ENCODE data around the gene TGFB1. TPM values are rescaled to one million over a fixed set of nuclear protein-coding genes. Genes with fewer than 3 reads are reported as not detected.

The TGFB1 gene
- total RNA-seq = 125 and 126 TPM in 2 replicates

DNA sequence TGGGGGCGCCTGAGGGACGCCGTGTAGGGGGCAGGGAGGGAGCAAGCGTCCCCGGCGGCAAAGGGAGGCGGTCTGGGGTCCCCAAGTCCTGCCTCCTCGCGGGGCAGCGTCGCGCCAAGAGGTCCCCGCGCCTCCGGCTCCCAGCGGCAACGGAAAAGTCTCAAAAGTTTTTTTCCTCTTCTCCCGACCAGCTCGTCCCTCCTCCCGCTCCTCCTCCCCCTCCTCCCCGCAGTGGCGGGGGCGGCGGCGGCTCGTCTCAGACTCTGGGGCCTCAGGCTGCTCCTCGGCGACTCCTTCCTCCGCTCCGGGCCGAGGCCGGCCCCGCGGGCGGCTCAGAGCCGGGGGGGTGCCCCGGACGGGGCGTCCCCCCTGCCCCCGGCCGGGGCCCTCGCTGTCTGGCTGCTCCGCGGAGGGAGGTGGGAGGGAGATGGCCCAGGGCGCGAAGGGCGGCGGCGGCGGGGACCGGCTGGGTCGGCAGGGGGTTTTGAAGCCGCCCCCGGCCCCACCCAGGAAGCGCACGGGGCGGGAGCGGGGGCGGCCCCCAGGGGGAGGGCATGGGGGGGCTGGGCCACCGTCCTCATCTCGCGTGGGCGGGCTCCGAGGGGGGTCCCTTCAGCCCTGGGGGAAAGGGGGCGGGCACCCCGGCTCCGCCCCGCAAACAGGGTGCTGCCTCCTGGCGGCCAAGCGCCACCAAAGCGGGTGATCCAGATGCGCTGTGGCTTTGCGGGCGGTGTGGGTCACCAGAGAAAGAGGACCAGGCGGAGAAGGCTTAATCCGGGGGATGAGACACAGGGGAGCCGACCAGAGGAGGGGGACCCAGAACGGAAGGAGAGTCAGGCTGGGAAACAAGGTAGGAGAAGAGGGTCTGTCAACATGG is at the start of gene TGFB1:
Gene TGFB1 (minus strand): TSS at position 457 of the 877 bp plus-strand sequence. CDS start 878 bp downstream, outside the sequence.
- Mint-ChIP-seq H3K9me3 (no peaks in the 10 kb centered on the region), H3K27ac (peak within 1 kb of the TSS; percentile 91), H3K4me3 (ENCODE audit: low read depth) (peak within 1 kb of the TSS; percentile 100), H3K36me3 (ENCODE audit: low read depth) (peaks cover 49% of the 10 kb centered on the region), H3K4me1 (ENCODE audit: low read depth) (peaks cover 52% of the 10 kb centered on the region), H3K27me3 (ENCODE audit: low read depth) (no peaks in the 10 kb centered on the region)
- intact Hi-C loops (cut with micrococcal nuclease) = loop anchor here (1.0 kb wide), 1 partner anchor 10 kb away; no protein-coding TSS in a partner anchor
- peak; percentile 90 for DNase-seq (ENCODE audit: low spot score)

DNA sequence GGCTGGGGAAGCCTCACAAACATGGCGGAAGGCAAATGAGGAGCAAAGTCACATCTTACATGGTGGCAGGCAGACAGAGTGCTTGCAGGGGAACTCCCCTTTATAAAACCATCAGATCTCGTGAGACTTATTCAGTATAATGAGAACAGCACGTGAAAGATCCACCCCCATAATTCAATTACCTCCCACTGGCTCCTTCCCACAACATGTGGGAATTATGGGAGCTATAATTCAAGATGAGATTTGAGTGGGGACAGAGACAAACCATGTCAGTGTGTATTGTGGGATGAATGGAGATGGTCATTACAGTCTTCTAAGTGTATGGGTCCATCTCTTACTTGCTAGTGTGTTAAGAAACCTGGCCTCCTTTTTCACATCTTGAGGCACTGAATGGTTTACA is 48.3 kb upstream of the TGFB1 start:
- Mint-ChIP-seq H3K9me3 (no peaks in the 10 kb centered on the region), H3K27me3 (ENCODE audit: low read depth) (no peaks in the 10 kb centered on the region), H3K27ac (no peak overlapping the region), H3K36me3 (ENCODE audit: low read depth) (peaks cover 3% of the 10 kb centered on the region), H3K4me1 (ENCODE audit: low read depth) (peaks cover 15% of the 10 kb centered on the region), H3K4me3 (ENCODE audit: low read depth) (no peak overlapping the region)
- no peak for DNase-seq (ENCODE audit: low spot score)
- intact Hi-C loops (cut with micrococcal nuclease) = no loop called here

DNA sequence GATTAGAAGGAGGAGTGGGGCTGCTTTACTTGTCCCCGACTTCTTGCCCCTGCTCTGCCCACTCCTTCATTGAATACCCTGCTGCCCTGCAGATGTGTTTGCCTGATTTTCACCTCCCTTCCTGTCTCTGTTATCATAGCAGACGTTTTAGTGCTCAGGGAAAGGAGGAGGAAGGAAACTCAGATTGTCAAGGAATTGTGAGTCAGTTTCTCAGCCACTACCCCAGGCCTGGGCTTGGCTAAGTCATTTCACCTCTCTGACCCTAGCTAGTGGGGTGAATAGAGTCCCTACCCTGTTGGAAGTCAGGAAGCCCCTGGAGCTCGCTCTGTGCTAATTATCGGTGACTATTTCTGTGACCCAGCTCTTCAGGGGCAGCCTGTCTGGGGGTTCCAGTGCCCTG is 47.8 kb upstream of the TGFB1 start:
- intact Hi-C loops (cut with micrococcal nuclease) = no loop called here
- H3K4me1 Mint-ChIP-seq (ENCODE audit: low read depth) = peaks cover 16% of the 10 kb centered on the region
- DNase-seq (ENCODE audit: low spot score) = no peak
- H3K9me3 Mint-ChIP-seq = no peaks in the 10 kb centered on the region
- peaks cover 3% of the 10 kb centered on the region for H3K36me3 Mint-ChIP-seq (ENCODE audit: low read depth)
- H3K27me3 Mint-ChIP-seq (ENCODE audit: low read depth) = no peaks in the 10 kb centered on the region
- no peak overlapping the region for H3K27ac Mint-ChIP-seq
- no peak overlapping the region for H3K4me3 Mint-ChIP-seq (ENCODE audit: low read depth)

DNA sequence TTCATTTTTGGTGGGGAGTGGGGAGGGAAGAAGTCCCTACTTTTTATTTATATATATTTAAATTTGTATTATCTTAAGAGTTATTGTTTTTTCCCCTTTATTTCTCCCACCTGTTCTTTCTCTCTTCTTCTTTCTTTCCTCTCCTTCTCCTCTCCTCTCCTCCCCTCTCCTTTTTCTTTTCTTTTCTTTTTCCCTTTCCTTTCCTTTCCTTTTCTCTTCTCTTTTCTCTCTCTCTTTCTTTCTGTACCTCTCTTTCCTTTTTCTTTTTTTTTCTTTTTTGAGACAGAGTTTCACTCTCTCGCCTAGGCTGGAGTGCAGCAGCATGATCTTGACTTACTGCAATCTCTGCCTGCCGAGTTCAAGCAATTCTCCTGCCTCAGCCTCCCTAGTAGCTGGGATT is 45.8 kb upstream of the TGFB1 start:
- intact Hi-C loops (cut with micrococcal nuclease) = no loop called here
- DNase-seq (ENCODE audit: low spot score) = no peak
- no peaks in the 10 kb centered on the region for H3K27me3 Mint-ChIP-seq (ENCODE audit: low read depth)
- H3K9me3 Mint-ChIP-seq = no peaks in the 10 kb centered on the region
- peaks cover 26% of the 10 kb centered on the region for H3K4me1 Mint-ChIP-seq (ENCODE audit: low read depth)
- H3K36me3 Mint-ChIP-seq (ENCODE audit: low read depth) = peaks cover 11% of the 10 kb centered on the region
- no peak overlapping the region for H3K27ac Mint-ChIP-seq
- H3K4me3 Mint-ChIP-seq (ENCODE audit: low read depth) = peak overlapping the region; percentile 69

DNA sequence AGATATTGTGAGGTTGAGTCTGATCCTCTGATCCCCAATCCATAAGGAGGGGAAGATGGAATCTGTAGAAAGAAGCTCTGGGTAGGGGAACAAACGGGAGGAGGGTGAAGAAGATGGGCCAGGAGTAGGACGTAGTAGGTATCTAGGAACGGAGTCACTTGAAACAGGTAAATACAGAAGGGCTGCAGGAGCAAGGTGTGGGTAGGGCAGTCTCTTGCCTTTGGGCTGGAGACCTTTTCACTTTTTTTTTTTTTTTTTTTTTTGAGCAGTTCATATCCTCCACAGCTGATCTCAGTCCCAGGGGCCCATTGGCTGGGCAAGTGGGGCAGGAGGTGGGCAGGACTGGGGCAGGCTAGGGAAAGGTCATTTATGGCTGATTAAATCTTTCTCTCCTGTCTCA is 45.4 kb upstream of the TGFB1 start:
- Mint-ChIP-seq H3K4me1 (ENCODE audit: low read depth) (peaks cover 26% of the 10 kb centered on the region), H3K9me3 (no peaks in the 10 kb centered on the region), H3K27me3 (ENCODE audit: low read depth) (no peaks in the 10 kb centered on the region), H3K36me3 (ENCODE audit: low read depth) (peaks cover 11% of the 10 kb centered on the region), H3K27ac (no peak overlapping the region), H3K4me3 (ENCODE audit: low read depth) (peak overlapping the region; percentile 95)
- DNase-seq (ENCODE audit: low spot score) = no peak
- intact Hi-C loops (cut with micrococcal nuclease) = no loop called here

DNA sequence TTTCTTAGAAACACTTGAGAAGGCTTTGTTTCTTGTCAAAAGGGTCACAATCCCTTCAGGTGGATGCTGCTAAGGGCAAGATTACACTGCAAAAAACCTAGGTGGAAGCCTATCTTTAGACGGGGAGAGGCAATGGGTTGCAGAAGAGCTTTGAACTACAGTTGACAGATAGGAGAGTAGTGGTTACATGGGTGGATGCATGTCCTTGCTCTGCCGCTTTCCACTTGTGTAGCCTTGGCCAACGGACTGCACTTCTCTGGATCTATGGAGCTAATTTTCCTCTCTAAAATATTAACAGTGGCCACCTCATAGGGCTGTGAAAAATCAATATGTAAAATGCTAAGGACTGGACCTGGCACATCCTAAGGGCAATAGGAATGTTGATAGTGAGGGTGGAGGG is 44.9 kb upstream of the TGFB1 start:
- DNase-seq (ENCODE audit: low spot score) = no peak
- intact Hi-C loops (cut with micrococcal nuclease) = no loop called here
- Mint-ChIP-seq H3K4me3 (ENCODE audit: low read depth) (peak overlapping the region; percentile 95), H3K36me3 (ENCODE audit: low read depth) (peaks cover 14% of the 10 kb centered on the region), H3K4me1 (ENCODE audit: low read depth) (peaks cover 26% of the 10 kb centered on the region), H3K27ac (no peak overlapping the region), H3K27me3 (ENCODE audit: low read depth) (no peaks in the 10 kb centered on the region), H3K9me3 (no peaks in the 10 kb centered on the region)

DNA sequence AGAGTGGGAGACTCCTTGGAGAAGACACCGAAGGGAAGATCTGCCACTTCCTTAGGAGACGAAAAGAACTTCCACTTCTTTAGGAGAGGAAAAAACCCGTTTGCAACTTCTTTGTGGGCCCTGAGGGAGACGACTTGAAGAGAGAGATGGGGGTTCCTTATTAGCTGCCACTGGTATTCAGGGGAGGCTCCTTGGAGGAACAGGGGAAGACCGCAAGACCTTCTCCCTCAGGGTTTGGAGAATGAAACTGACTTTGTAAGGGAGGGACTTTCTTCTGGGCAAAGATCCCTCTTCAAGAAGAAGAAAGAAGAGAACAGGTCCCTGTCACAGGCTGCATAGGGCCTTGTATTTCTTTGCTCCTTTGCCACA is 44.3 kb upstream of the TGFB1 start:
- Mint-ChIP-seq H3K27me3 (ENCODE audit: low read depth) (no peaks in the 10 kb centered on the region), H3K36me3 (ENCODE audit: low read depth) (peaks cover 15% of the 10 kb centered on the region), H3K4me3 (ENCODE audit: low read depth) (peak overlapping the region; percentile 95), H3K4me1 (ENCODE audit: low read depth) (peaks cover 26% of the 10 kb centered on the region), H3K9me3 (no peaks in the 10 kb centered on the region), H3K27ac (peak overlapping the region; percentile 99)
- no peak for DNase-seq (ENCODE audit: low spot score)
- intact Hi-C loops (cut with micrococcal nuclease) = no loop called here

DNA sequence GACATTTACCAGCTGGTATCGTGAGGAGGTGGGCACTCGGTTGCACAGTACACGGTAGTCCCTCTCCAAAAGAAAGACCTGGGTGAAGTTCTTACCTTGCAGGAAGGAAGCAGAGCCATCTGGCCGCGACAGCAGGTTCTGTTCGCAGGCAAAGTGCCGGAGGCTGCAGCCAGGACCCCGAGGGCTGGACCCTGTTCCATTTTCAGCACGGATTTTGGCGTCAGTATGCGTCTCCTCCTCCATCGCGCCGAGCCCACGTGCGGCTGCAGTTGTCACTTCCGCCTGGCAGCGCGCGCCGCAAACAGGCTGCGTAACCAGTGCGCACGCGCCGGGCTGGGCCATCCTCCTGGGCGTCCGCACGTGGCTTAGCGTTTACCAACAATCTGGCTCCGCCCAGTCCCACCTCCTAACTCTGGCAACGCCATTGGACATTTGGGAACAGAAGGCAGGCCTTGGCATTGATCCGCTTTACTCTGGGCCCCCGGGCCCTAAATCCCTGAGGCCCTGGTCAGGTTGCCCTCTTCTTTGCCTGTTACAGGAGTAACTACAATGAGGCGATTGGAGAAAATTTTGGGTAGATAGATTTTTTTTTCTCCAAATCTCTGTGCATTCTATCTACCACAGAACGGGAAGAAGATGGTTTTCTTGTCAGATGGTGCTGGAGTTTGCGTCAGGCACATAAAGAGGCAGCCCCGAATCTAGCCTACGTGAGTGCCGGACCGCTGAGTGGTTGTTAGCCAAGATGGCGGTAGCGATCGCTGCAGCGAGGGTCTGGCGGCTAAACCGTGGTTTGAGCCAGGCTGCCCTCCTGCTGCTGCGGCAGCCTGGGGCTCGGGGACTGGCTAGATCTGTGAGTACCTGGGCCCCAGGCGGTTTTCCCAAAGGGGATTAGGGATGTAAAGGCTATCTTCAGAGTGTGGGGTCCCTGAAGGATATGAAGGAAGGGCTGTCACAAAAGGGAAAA is 43.6 kb upstream of the TGFB1 start, which contains the start of the genes BCKDHA and EXOSC5:
Gene BCKDHA (plus strand): TSS at position 733 of the 964 bp plus-strand sequence. CDS start 10 bp downstream, at position 743.
Gene EXOSC5 (minus strand): TSS at position 274 of the 964 bp plus-strand sequence. CDS start 31 bp downstream, at position 243.
- Mint-ChIP-seq H3K9me3 (no peaks in the 10 kb centered on the region), H3K4me1 (ENCODE audit: low read depth) (peaks cover 26% of the 10 kb centered on the region), H3K27me3 (ENCODE audit: low read depth) (no peaks in the 10 kb centered on the region), H3K4me3 (ENCODE audit: low read depth) (peak within 1 kb of the TSS; percentile 95), H3K27ac (peak within 1 kb of the TSS; percentile 99), H3K36me3 (ENCODE audit: low read depth) (peaks cover 18% of the 10 kb centered on the region)
- peak; percentile 99 for DNase-seq (ENCODE audit: low spot score)
- intact Hi-C loops (cut with micrococcal nuclease) = loop anchor here (1.0 kb wide), 3 partner anchors 34 to 133 kb away; partner anchors contain the start of genes DMAC2 and HNRNPUL1

DNA sequence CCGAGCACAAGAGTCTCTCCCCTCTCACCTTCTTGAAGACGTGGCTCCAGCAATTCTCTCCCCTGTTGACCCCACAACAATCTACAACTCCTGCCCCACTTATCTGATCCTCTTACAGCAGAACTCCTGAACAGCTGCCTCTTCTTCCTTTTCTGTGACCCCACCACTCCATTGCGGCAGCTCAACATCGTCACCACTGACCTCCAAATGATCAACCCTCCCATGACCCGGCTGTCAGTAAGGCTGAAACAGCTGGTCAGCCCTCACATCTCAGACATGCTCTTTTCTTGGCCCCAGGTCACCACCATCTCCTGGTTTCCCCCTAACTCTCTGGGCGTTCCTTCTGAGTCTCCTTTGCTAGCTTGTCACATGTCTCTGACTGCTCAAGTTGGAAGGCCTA is 41.6 kb upstream of the TGFB1 start:
- Mint-ChIP-seq H3K27ac (peak overlapping the region; percentile 2), H3K4me3 (ENCODE audit: low read depth) (peak overlapping the region; percentile 95), H3K9me3 (no peaks in the 10 kb centered on the region), H3K27me3 (ENCODE audit: low read depth) (no peaks in the 10 kb centered on the region), H3K4me1 (ENCODE audit: low read depth) (peaks cover 26% of the 10 kb centered on the region), H3K36me3 (ENCODE audit: low read depth) (peaks cover 26% of the 10 kb centered on the region)
- intact Hi-C loops (cut with micrococcal nuclease) = no loop called here
- DNase-seq (ENCODE audit: low spot score) = no peak

DNA sequence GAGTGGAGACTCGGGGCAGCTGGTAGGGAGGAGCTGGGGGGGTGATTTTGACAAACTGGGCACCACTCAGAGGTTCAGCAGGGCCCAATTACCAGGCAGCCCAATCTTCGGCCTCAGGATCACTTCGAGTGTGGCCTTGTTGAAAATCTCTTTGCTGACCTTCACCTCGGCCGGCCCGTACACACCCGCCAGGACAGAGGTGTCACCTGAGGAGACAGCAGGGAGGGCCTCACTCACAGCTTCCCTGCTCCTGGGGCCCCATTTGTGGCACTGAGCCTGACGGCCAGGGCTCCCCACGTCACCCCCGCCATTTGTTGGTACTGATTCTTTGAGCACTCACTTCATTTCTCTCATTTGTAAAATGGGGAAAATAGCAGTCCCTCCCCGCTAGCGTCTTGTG is 39.1 kb upstream of the TGFB1 start:
- intact Hi-C loops (cut with micrococcal nuclease) = no loop called here
- Mint-ChIP-seq H3K27me3 (ENCODE audit: low read depth) (no peaks in the 10 kb centered on the region), H3K4me3 (ENCODE audit: low read depth) (no peak overlapping the region), H3K4me1 (ENCODE audit: low read depth) (peaks cover 11% of the 10 kb centered on the region), H3K27ac (no peak overlapping the region), H3K9me3 (no peaks in the 10 kb centered on the region), H3K36me3 (ENCODE audit: low read depth) (peaks cover 41% of the 10 kb centered on the region)
- no peak for DNase-seq (ENCODE audit: low spot score)

DNA sequence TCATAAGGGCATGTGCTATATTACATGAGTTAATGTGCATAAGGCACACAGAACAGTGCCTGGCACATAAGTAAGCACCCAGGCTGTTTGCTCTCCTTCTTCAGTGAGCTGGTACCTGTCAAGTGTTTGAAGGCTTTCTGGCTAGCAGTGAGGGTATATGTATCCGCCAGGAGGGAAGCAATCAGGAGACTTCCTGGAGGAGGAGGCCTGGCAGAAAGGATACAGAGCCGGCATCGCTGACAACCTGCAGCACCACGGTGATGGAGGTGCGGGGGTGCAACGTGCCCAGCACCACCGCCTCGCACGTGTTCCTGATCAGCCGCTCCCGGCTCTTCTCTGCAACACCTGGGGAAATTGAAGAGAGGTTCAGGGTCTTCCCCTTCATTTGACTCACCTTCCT is 37.9 kb upstream of the TGFB1 start:
- Mint-ChIP-seq H3K4me1 (ENCODE audit: low read depth) (peaks cover 11% of the 10 kb centered on the region), H3K27me3 (ENCODE audit: low read depth) (no peaks in the 10 kb centered on the region), H3K4me3 (ENCODE audit: low read depth) (no peak overlapping the region), H3K9me3 (no peaks in the 10 kb centered on the region), H3K36me3 (ENCODE audit: low read depth) (peaks cover 42% of the 10 kb centered on the region), H3K27ac (no peak overlapping the region)
- intact Hi-C loops (cut with micrococcal nuclease) = no loop called here
- DNase-seq (ENCODE audit: low spot score) = no peak

DNA sequence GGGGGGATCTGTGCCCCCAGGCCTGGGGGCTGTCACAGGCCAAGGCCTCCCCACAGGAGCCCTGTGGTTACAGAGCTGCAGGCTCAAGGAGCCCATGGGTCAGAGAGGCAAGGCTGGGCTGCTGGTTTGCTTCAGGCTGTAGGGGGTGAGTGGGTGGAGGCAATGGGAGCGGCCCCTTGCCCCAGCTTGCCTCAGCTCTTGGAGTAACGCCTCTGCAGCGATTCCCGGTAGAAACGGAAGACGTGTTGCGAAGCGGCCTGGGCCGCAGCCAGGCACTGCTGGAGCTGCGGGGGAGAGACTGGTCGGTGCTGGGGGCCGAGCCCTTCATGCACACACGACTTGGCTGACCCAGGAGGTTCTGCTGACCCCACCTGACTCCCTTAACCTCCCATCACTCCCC is 32.7 kb upstream of the TGFB1 start:
- H3K4me3 Mint-ChIP-seq (ENCODE audit: low read depth) = no peak overlapping the region
- DNase-seq (ENCODE audit: low spot score) = no peak
- no peak overlapping the region for H3K27ac Mint-ChIP-seq
- no peaks in the 10 kb centered on the region for H3K27me3 Mint-ChIP-seq (ENCODE audit: low read depth)
- intact Hi-C loops (cut with micrococcal nuclease) = no loop called here
- peaks cover 33% of the 10 kb centered on the region for H3K36me3 Mint-ChIP-seq (ENCODE audit: low read depth)
- no peaks in the 10 kb centered on the region for H3K9me3 Mint-ChIP-seq
- no peaks in the 10 kb centered on the region for H3K4me1 Mint-ChIP-seq (ENCODE audit: low read depth)

All from activated T-helper 2 cell treated with anti-CD3 and anti-CD28 coated beads, Interferon-gamma antibody, Interleukin-2, Interleukin-4, amounts not matched to agents 10 μg/mL and 5 μg/mL and 100 μg/mL, durations not matched to agents 14 hours and 24 hours and 36 hours (primary cell).